GM18909 (cell line): ENCODE measurements around the gene TRAF4.
"Not testable (repeated sequence)": the region's sequence is repeated elsewhere in the genome, so short reads cannot be mapped to it uniquely, and the experiment has no call there.

Source experiments
- ATAC-seq: cut with Tn5 transposase; IDR thresholded peaks from one replicate; pipeline ENCODE4 v1.9.1; 2021; ENCODE audit warnings: mild to moderate bottlenecking; ENCODE audit not compliant: unreplicated experiment, poor library complexity

The TRAF4 gene

DNA sequence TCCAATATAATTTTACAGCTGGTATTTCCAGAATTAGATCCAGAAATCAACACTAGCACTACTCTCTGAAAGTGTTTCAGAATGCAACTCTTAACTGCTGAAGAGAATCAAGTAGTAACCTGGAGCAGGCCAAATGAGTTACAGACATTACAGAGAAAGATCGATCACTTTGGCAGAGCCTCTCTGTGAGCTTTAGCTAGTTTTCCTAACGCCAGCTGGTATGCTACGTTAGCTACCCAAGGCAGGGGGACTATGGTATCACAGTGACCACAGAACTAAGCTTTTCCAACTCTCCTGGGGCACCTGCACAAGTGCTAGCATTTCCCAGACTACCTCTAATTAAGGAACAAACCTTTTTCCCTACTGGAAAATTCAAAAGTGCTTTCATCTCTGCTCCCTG lies 30.4 kb downstream of the TRAF4 start:
- no peak for ATAC-seq

GRCh38 chr17:28777178-28777577 lies 33.4 kb downstream of the TRAF4 start:
- ATAC-seq: no peak

- ATAC-seq: not testable (repeated sequence)
Observed at GRCh38 chr17:28779601-28780000, 35.8 kb downstream of the TRAF4 start.

GRCh38 chr17:28783161-28783560 lies 39.4 kb downstream of the TRAF4 start:
- ATAC-seq: no peak

GRCh38 chr17:28788100-28788499 lies 44.3 kb downstream of the TRAF4 start:
- no peak for ATAC-seq

DNA sequence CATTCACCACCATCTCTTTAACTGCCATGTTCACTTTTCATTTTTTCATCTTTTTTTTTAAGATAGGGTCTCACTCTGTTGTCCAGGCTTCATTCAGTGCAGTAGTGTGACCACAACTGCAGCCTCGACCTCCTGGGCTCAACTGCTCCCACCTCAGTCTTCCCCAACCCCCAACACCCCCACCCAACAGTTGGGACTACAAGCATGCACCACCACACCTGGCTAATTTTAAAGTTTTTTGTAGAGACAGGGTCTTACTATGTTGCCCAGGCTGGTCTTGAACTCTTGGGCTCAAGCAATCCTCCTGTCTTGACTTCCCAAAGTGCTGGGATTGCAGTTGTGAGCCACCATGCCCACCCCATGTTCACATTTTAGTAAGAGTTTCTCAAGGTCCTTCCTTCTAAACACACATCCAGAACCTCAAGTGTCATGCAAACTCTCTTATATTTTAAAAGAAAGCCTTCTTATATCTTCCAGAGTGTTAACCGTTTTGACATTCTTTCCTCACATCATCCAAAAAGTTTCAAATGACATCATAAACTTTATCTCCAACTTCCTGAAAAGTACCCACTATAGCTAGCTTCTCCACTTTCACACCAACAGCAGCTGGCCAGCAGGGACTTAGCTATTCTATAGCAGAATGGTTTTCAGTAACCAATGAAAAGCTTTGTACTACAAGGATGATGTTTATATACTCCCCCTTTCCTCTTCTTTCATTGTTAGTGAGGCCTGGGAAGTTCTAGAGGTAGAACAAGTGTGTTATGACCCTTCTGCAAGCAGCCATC lies 49.3 kb downstream of the TRAF4 start:
- no peak for ATAC-seq

- not testable (repeated sequence) for ATAC-seq
Observed at GRCh38 chr17:28794846-28795441, 51.1 kb downstream of the TRAF4 start.

GRCh38 chr17:28796062-28796461 lies 52.3 kb downstream of the TRAF4 start:
- ATAC-seq: no peak
